HepG2 (cell line): ENCODE results near the gene UNC79. TPM values are rescaled to one million over a fixed set of nuclear protein-coding genes. Genes with fewer than 3 reads are reported as not detected.

Source experiments
- ATAC-seq: fragments of 200-7000 bp; cut with Tn5 transposase; 3 replicates; pipeline ENCODE4 v1.9.1; 2020; ENCODE audit warnings: mild to moderate bottlenecking, moderate library complexity
- BruUV-seq: library from RNA; stranded (reverse); fragments of 400-500 nt; replicated peaks from 2 replicates; lab custom pipeline; 2021; lab: Mats Ljungman, UMichigan
- CTCF ChIA-PET: fragments of 300-600 bp; formaldehyde crosslinking; extraction: SDS; loops from one replicate; lab custom pipeline; 2021; ENCODE audit warnings: low total read pairs, inconsistent platforms, low intra/inter-chr PET ratio; lab: Yijun Ruan, JAX
- POLR2A ChIA-PET: fragments of 350-600 bp; sonication (Branson Sonifier 250); formaldehyde crosslinking; loops from one replicate; lab custom pipeline; 2020; ENCODE audit warnings: antibody characterized with exemption, inconsistent platforms; lab: Yijun Ruan, JAX
- DNase-seq: peaks from one replicate; pipeline ENCODE4 v3.0.0-alpha.2; 2015; ENCODE audit warnings: low spot score
- FAIRE-seq: peaks from 3 replicates; lab custom pipeline; 2011; peaks lifted over from hg19 to GRCh38; lab: Jason Lieb, UNC
- H2AFZ ChIP-seq: one replicate; pipeline ENCODE4 v1.6.1; 2011; ENCODE audit warnings: low read length, inconsistent platforms
- H3K27ac ChIP-seq: fragments of 300-600 bp; 3 replicates; pipeline ENCODE4 v1.8.0; 2011; ENCODE audit warnings: mixed run types, mild to moderate bottlenecking, mixed read lengths, low read length, inconsistent platforms; ENCODE audit not compliant: insufficient read depth; ENCODE audit errors: extremely low read length
- H3K27me3 ChIP-seq, 2 experiments: fragments of 200-600 bp in 1 of 2; 2 replicates in 1 of 2; 3 replicates in 1 of 2; pipeline versions ENCODE4 v1.6.0 to v1.8.0; 2011; ENCODE audit warnings: low read length in 2 of 2, mild to moderate bottlenecking in 2 of 2, moderate library complexity in 2 of 2, inconsistent platforms in 1 of 2; ENCODE audit not compliant: insufficient read depth in 2 of 2, control insufficient read depth in 1 of 2
- H3K36me3 ChIP-seq, 2 experiments: fragments of 200-600 bp in 1 of 2; replicated peaks in 1 of 2; 2 replicates in 1 of 2; 3 replicates in 1 of 2; pipeline versions ENCODE4 v1.5.1 to v1.8.0; 2011; ENCODE audit warnings: low read length in 2 of 2, inconsistent platforms in 1 of 2; ENCODE audit not compliant: insufficient read depth in 2 of 2, control insufficient read depth in 1 of 2
- H3K4me1 ChIP-seq: 2 replicates; pipeline ENCODE4 v1.5.1; 2012; ENCODE audit warnings: low read length, inconsistent platforms; ENCODE audit not compliant: insufficient read depth
- H3K4me2 ChIP-seq: 2 replicates; pipeline ENCODE4 v1.6.0; 2011; ENCODE audit warnings: low read depth, low read length, inconsistent platforms
- H3K4me3 ChIP-seq, 3 experiments: fragments of 200-600 bp in 1 of 3; sonication (generic), shearing (Covaris generic) in 1 of 3; replicated peaks in 1 of 3; 2 replicates each; pipeline ENCODE4 v1.5.1; 2011 to 2016; ENCODE audit warnings: low read length in 3 of 3, inconsistent platforms in 2 of 3, low read depth in 2 of 3, mild to moderate bottlenecking in 2 of 3, control low read depth in 1 of 3, mixed read lengths in 1 of 3; ENCODE audit not compliant: insufficient read depth in 1 of 3
- H3K79me2 ChIP-seq: one replicate; pipeline ENCODE4 v1.6.1; 2011; ENCODE audit warnings: low read length, inconsistent platforms; ENCODE audit not compliant: insufficient read depth
- H3K9ac ChIP-seq: 2 replicates; pipeline ENCODE4 v1.6.0; 2011; ENCODE audit warnings: mild to moderate bottlenecking, low read depth, low read length, inconsistent platforms; ENCODE audit not compliant: insufficient read depth
- H3K9me3 ChIP-seq: 2 replicates; pipeline ENCODE4 v1.5.1; 2012; ENCODE audit warnings: mild to moderate bottlenecking, low read length
- H4K20me1 ChIP-seq: 2 replicates; pipeline ENCODE4 v1.6.0; 2011; ENCODE audit warnings: inconsistent platforms, mild to moderate bottlenecking, low read length, moderate library complexity; ENCODE audit not compliant: insufficient read depth
- CREBL2 ChIP-seq: sonication (generic); formaldehyde crosslinking; IDR thresholded peaks from 2 replicates; pipeline ENCODE4 v1.8.1; 2023; ENCODE audit warnings: missing genetic modification reagents, mild to moderate bottlenecking, borderline replicate concordance
- DNMT1 ChIP-seq: sonication (generic); formaldehyde crosslinking; IDR thresholded peaks from 2 replicates; pipeline ENCODE4 v1.5.1; 2020; ENCODE audit warnings: mild to moderate bottlenecking, missing genetic modification reagents
- GATA4 ChIP-seq: sonication (generic); IDR thresholded peaks from 2 replicates; pipeline ENCODE4 v1.6.1; 2016; ENCODE audit warnings: antibody characterized with exemption, low read depth, borderline replicate concordance
- ISL2 ChIP-seq: sonication (generic); formaldehyde crosslinking; IDR thresholded peaks from 2 replicates; pipeline ENCODE4 v1.5.0; 2020; ENCODE audit warnings: missing genetic modification reagents
- KMT2A ChIP-seq: sonication (generic); formaldehyde crosslinking; IDR thresholded peaks from 2 replicates; pipeline ENCODE4 v1.4.0; 2020; ENCODE audit warnings: missing genetic modification reagents
- NFIB ChIP-seq: sonication (generic); formaldehyde crosslinking; IDR thresholded peaks from 2 replicates; pipeline ENCODE4 v1.9.0; 2021; ENCODE audit warnings: missing genetic modification reagents, mild to moderate bottlenecking, borderline replicate concordance
- RBAK ChIP-seq: sonication (generic); formaldehyde crosslinking; IDR thresholded peaks from 2 replicates; pipeline ENCODE4 v1.5.1; 2020; ENCODE audit warnings: mild to moderate bottlenecking, missing genetic modification reagents
- ZNF101 ChIP-seq: sonication (generic); formaldehyde crosslinking; IDR thresholded peaks from 2 replicates; pipeline ENCODE4 v1.4.0; 2020; ENCODE audit warnings: mild to moderate bottlenecking, low read depth, missing genetic modification reagents, borderline replicate concordance
- ZNF430 ChIP-seq: sonication (generic); formaldehyde crosslinking; IDR thresholded peaks from 2 replicates; pipeline ENCODE4 v1.9.0; 2021; ENCODE audit warnings: mild to moderate bottlenecking, missing genetic modification reagents
- ZSCAN30 ChIP-seq: sonication (generic); formaldehyde crosslinking; IDR thresholded peaks from 2 replicates; pipeline ENCODE4 v1.5.0; 2020; ENCODE audit warnings: mild to moderate bottlenecking, missing genetic modification reagents
- WGBS: methylation state at CpG from one replicate; pipeline ENCODE4 v1.1.6; 2017; ENCODE audit warnings: low lambda C conversion rate; 5-methylcytosine and 5-hydroxymethylcytosine counted together
- in situ Hi-C: cut with HindIII; loops from 2 replicates; pipeline ENCODE4 v1.10.0; 2017; ENCODE audit warnings: low pct_unique_long_range_greater_than_20kb; ENCODE audit not compliant: extremely low pct_ligation_motif_present
- intact Hi-C: fragments of 100-400 bp; cut with micrococcal nuclease; formaldehyde crosslinking; loops from one replicate; pipeline ENCODE4 v1.10.0; 2022; ENCODE audit not compliant: unreplicated experiment
- polyA plus RNA-seq, 8 experiments: library from polyadenylated mRNA; depleted of rRNA in 3 of 8; stranded (reverse) in 7 of 8; unstranded in 1 of 8; fragments of >200 nt; fragmentation: Illumina TruSeq in 4 of 8; extraction: Trizol in 4 of 8; gene quantifications; 2 replicates each; pipeline versions ENCODE4 v1.2.1 to v1.2.3, GENCODE V29; 2011 to 2016; ENCODE audit warnings: low read depth in 4 of 8, missing spikeins in 1 of 8, mixed read lengths in 1 of 8; ENCODE audit not compliant: insufficient read depth in 1 of 8
- small RNA-seq, 3 experiments: library from RNA; depleted of rRNA; stranded (forward); fragments of <200 nt; gene quantifications; one replicate each; pipeline ENCODE3, GENCODE V24; 2012; ENCODE audit warnings: low read depth in 2 of 3, low replicate concordance in 1 of 3; ENCODE audit not compliant: insufficient read length in 3 of 3, insufficient read depth in 2 of 3
- total RNA-seq, 5 experiments: library from RNA; depleted of rRNA; stranded (reverse); fragments of >200 nt; fragmentation: Illumina TruSeq; extraction: Trizol; gene quantifications; 2 replicates each; pipeline ENCODE4 v1.2.3, GENCODE V29; 2016; ENCODE audit warnings: low read depth in 1 of 5

Gene UNC79
- total and polyA plus RNA-seq, 2 of the 13 experiments (the other 11 are each of a cell fraction or from before 2014, with no cell fraction given), result under 0.01 TPM; not detected in 1

- no peak for FAIRE-seq
Observed at GRCh38 chr14:93757206-93757605, 326.5 kb downstream of the UNC79 start.

More at GRCh38 chr14:93757206-93757605, 326.5 kb downstream of the UNC79 start:
- peaks cover 14% of the 10 kb centered on the region for H3K4me1 ChIP-seq
- no peak overlapping the region for H3K9ac ChIP-seq
- no peak overlapping the region for H3K4me2 ChIP-seq
- DNase-seq (no peak), ATAC-seq (no peak)
- in situ Hi-C loops (no loop called here), intact Hi-C loops (no loop called here)
- 88% methylated on average over 12 of the region's 12 CpGs for WGBS
- ChIA-PET POLR2A (no interaction called here), CTCF (no interaction called here)
- no peaks in the 10 kb centered on the region for H3K9me3 ChIP-seq
- no peaks in the 10 kb centered on the region for H3K36me3 ChIP-seq
- no peak for TF ChIP-seq GATA4
- TF ChIP-seq RBAK (CRISPR knock-in tag), result no peak
- TF ChIP-seq ZSCAN30 (CRISPR knock-in tag), result no peak
- no peak for TF ChIP-seq CREBL2 (CRISPR knock-in tag)
- TF ChIP-seq ISL2 (CRISPR knock-in tag), result no peak
- no peak for TF ChIP-seq NFIB (CRISPR knock-in tag)
- no peak for TF ChIP-seq KMT2A (CRISPR knock-in tag)
- TF ChIP-seq DNMT1 (CRISPR knock-in tag), result no peak
- no peak for TF ChIP-seq ZNF430 (CRISPR knock-in tag)
- no peak for TF ChIP-seq ZNF101 (CRISPR knock-in tag)
- H3K27ac ChIP-seq, result no peak overlapping the region
- H3K4me3 ChIP-seq, result no peak overlapping the region
- H4K20me1 ChIP-seq, result no peaks in the 10 kb centered on the region
- H3K27me3 ChIP-seq, result no peaks in the 10 kb centered on the region
- BruUV-seq, result no TSS peak
- no peaks in the 10 kb centered on the region for H3K79me2 ChIP-seq
- no peak overlapping the region for H2AFZ ChIP-seq

Small RNAs within 50 kb of the gene (small RNA-seq; reads per million reads assigned to genes)
- 0 reads per million in 3 experiments for gene RF00019
- gene RF02271, result 0 reads per million in 3 experiments
- gene RNU6-1258P, result 0 reads per million in 3 experiments

Other genes with a start within 250 kb of the UNC79 start
- gene MOAP1, start 246.0 kb upstream of the UNC79 start, total RNA-seq (2016; rRNA removed; fragmentation: Illumina TruSeq; extraction: Trizol), result 14.6 and 14.9 TPM in 2 replicates
- gene MOAP1, start 246.0 kb upstream of the UNC79 start, polyA plus RNA-seq (2011; rRNA removed), result 47.0 and 48.6 TPM in 2 replicates
- 19.1 and 20.1 TPM in 2 replicates for gene LYSET, start 245.6 kb upstream of the UNC79 start, total RNA-seq (2016; rRNA removed; fragmentation: Illumina TruSeq; extraction: Trizol)
- 36.4 and 36.6 TPM in 2 replicates for gene LYSET, start 245.6 kb upstream of the UNC79 start, polyA plus RNA-seq (2011; rRNA removed)
- 28.0 and 45.9 TPM in 2 replicates for gene GON7, start 223.9 kb upstream of the UNC79 start, total RNA-seq (2016; rRNA removed; fragmentation: Illumina TruSeq; extraction: Trizol)
- gene GON7, start 223.9 kb upstream of the UNC79 start, polyA plus RNA-seq (2011; rRNA removed), result 8.9 and 11.9 TPM in 2 replicates
- 19.7 and 35.5 TPM in 2 replicates for gene UBR7, start 223.7 kb upstream of the UNC79 start, total RNA-seq (2016; rRNA removed; fragmentation: Illumina TruSeq; extraction: Trizol)
- 8.5 and 11.0 TPM in 2 replicates for gene UBR7, start 223.7 kb upstream of the UNC79 start, polyA plus RNA-seq (2011; rRNA removed)
- gene BTBD7, start 97.9 kb upstream of the UNC79 start, total RNA-seq (2016; rRNA removed; fragmentation: Illumina TruSeq; extraction: Trizol), result 15.2 and 19.9 TPM in 2 replicates
- gene BTBD7, start 97.9 kb upstream of the UNC79 start, polyA plus RNA-seq (2011; rRNA removed), result 9.7 and 11.6 TPM in 2 replicates
- not detected in 2 replicates for gene COX8C, start 83.8 kb upstream of the UNC79 start, total RNA-seq (2016; rRNA removed; fragmentation: Illumina TruSeq; extraction: Trizol)
- gene COX8C, start 83.8 kb upstream of the UNC79 start, polyA plus RNA-seq (2011; rRNA removed), result not detected in 2 replicates